HG03520 (cell line): ENCODE results near the gene HTRA1.

Experiments
- ATAC-seq: cut with Tn5 transposase; IDR thresholded peaks from one replicate; pipeline ENCODE4 v1.9.1; 2021; ENCODE audit warnings: mild to moderate bottlenecking, moderate library complexity; ENCODE audit not compliant: unreplicated experiment

The HTRA1 gene

GRCh38 chr10:122461367-122461728 is at the start of gene HTRA1:
HTRA1 (plus strand) TSS chr10:122461553; CDS start chr10:122461653, 100 bp downstream.
- no peak for ATAC-seq

- no peak for ATAC-seq
These were observed 48.0 kb upstream of the HTRA1 start for GRCh38 chr10:122413327-122413726.

GRCh38 chr10:122417667-122418066 is 43.7 kb upstream of the HTRA1 start:
- ATAC-seq: no peak

GRCh38 chr10:122419016-122419415 is 42.3 kb upstream of the HTRA1 start:
- ATAC-seq: no peak

- no peak for ATAC-seq
These were observed 41.3 kb upstream of the HTRA1 start for GRCh38 chr10:122419876-122420623.

GRCh38 chr10:122420624-122421007 is 40.7 kb upstream of the HTRA1 start:
- ATAC-seq: no peak

- ATAC-seq: no peak
These were observed 40.2 kb upstream of the HTRA1 start for GRCh38 chr10:122421054-122421625.

GRCh38 chr10:122421742-122422141 is 39.6 kb upstream of the HTRA1 start:
- no peak for ATAC-seq

- ATAC-seq: no peak
These were observed 38.9 kb upstream of the HTRA1 start for GRCh38 chr10:122422266-122422989.

- no peak for ATAC-seq
These were observed 37.3 kb upstream of the HTRA1 start for GRCh38 chr10:122424059-122424458.

GRCh38 chr10:122426829-122427228 is 34.5 kb upstream of the HTRA1 start:
- ATAC-seq: no peak

GRCh38 chr10:122427280-122427679 is 34.1 kb upstream of the HTRA1 start:
- no peak for ATAC-seq

- no peak for ATAC-seq
These were observed 26.0 kb upstream of the HTRA1 start for GRCh38 chr10:122435212-122435827.

GRCh38 chr10:122441961-122442360 is 19.4 kb upstream of the HTRA1 start:
- no peak for ATAC-seq

- no peak for ATAC-seq
These were observed 15.9 kb upstream of the HTRA1 start for GRCh38 chr10:122445469-122445868.

GRCh38 chr10:122445904-122446303 is 15.4 kb upstream of the HTRA1 start:
- ATAC-seq: no peak

- ATAC-seq: no peak
These were observed 14.5 kb upstream of the HTRA1 start for GRCh38 chr10:122446668-122447423.

- ATAC-seq: no peak
These were observed 12.8 kb upstream of the HTRA1 start for GRCh38 chr10:122448600-122448999.

GRCh38 chr10:122449153-122449552 is 12.2 kb upstream of the HTRA1 start:
- no peak for ATAC-seq

GRCh38 chr10:122450353-122450990 is 10.9 kb upstream of the HTRA1 start:
- ATAC-seq: no peak
